SK-N-SH treated with all-trans-retinoic acid at 6 μM for 48 hours (cell line): ENCODE measurements around the gene IYD.

Experiments used
- ATAC-seq: fragments of 200-7000 bp; cut with Tn5 transposase; 3 replicates; pipeline ENCODE4 v1.9.1; 2020; ENCODE audit warnings: mild to moderate bottlenecking, moderate library complexity
- ARNTL ChIP-seq: fragments of 450-650 bp; formaldehyde crosslinking; IDR thresholded peaks from 2 replicates; pipeline ENCODE4 v1.5.0; 2020; ENCODE audit warnings: low read depth, mild to moderate bottlenecking, moderate library complexity, borderline replicate concordance
- BACH2 ChIP-seq: fragments of 250-450 bp; sonication (Bioruptor Pico); IDR thresholded peaks from 2 replicates; pipeline ENCODE4 v1.9.0; 2021; ENCODE audit warnings: mild to moderate bottlenecking, borderline replicate concordance
- CSRNP3 ChIP-seq: fragments of 250-450 bp; sonication (Bioruptor Pico); IDR thresholded peaks from 2 replicates; pipeline ENCODE4 v1.5.1; 2021; ENCODE audit warnings: mild to moderate bottlenecking, moderate library complexity
- ESRRG ChIP-seq: fragments of 250-450 bp; sonication (Bioruptor Pico); IDR thresholded peaks from 2 replicates; pipeline ENCODE4 v1.6.1; 2021; ENCODE audit warnings: mild to moderate bottlenecking
- GLIS3 ChIP-seq: fragments of 250-450 bp; sonication (Bioruptor Pico); IDR thresholded peaks from 2 replicates; pipeline ENCODE4 v1.5.0; 2020; ENCODE audit warnings: mild to moderate bottlenecking, moderate library complexity
- ISL1 ChIP-seq: fragments of 250-450 bp; sonication (Bioruptor Pico); IDR thresholded peaks from 2 replicates; pipeline ENCODE4 v2.1.2; 2022; ENCODE audit warnings: mild to moderate bottlenecking, moderate library complexity
- OSR1 ChIP-seq: fragments of 250-450 bp; sonication (Bioruptor Pico); IDR thresholded peaks from 2 replicates; pipeline ENCODE4 v1.8.0; 2022; ENCODE audit warnings: moderate library complexity, mild to moderate bottlenecking, inconsistent platforms
- POU6F1 ChIP-seq: fragments of 250-450 bp; sonication (Bioruptor Pico); IDR thresholded peaks from 2 replicates; pipeline ENCODE4 v1.8.0; 2021; ENCODE audit warnings: low read depth, mild to moderate bottlenecking, moderate library complexity, borderline replicate concordance
- PPARA ChIP-seq: fragments of 250-450 bp; sonication (Bioruptor Pico); IDR thresholded peaks from 2 replicates; pipeline ENCODE4 v1.5.0; 2020; ENCODE audit warnings: mild to moderate bottlenecking, borderline replicate concordance
- SNAI2 ChIP-seq: fragments of 250-450 bp; sonication (Bioruptor Pico); IDR thresholded peaks from 2 replicates; pipeline ENCODE4 v1.5.0; 2020; ENCODE audit warnings: mild to moderate bottlenecking, moderate library complexity
- TCF4 ChIP-seq: fragments of 250-450 bp; sonication (Bioruptor Pico); IDR thresholded peaks from 2 replicates; pipeline ENCODE4 v1.8.0; 2021; ENCODE audit warnings: mild to moderate bottlenecking, moderate library complexity, borderline replicate concordance
- TOX ChIP-seq: fragments of 250-450 bp; sonication (Bioruptor Pico); IDR thresholded peaks from 2 replicates; pipeline ENCODE4 v1.8.0; 2021; ENCODE audit warnings: mild to moderate bottlenecking, moderate library complexity, borderline replicate concordance
- TSHZ2 ChIP-seq: fragments of 250-450 bp; sonication (Bioruptor Pico); IDR thresholded peaks from 2 replicates; pipeline ENCODE4 v1.5.0; 2020; ENCODE audit warnings: mild to moderate bottlenecking, moderate library complexity
- ZC3H10 ChIP-seq: fragments of 250-450 bp; sonication (Bioruptor Pico); IDR thresholded peaks from 2 replicates; pipeline ENCODE4 v1.5.1; 2021; ENCODE audit warnings: mild to moderate bottlenecking, moderate library complexity
- ZFP3 ChIP-seq: fragments of 250-450 bp; sonication (Bioruptor Pico); IDR thresholded peaks from 2 replicates; pipeline ENCODE4 v1.5.0; 2020; ENCODE audit warnings: mild to moderate bottlenecking, moderate library complexity
- ZFP30 ChIP-seq: fragments of 450-650 bp; formaldehyde crosslinking; IDR thresholded peaks from 2 replicates; pipeline ENCODE4 v1.5.0; 2022; ENCODE audit warnings: mild to moderate bottlenecking, moderate library complexity
- ZNF70 ChIP-seq: fragments of 450-650 bp; formaldehyde crosslinking; IDR thresholded peaks from 2 replicates; pipeline ENCODE4 v1.5.0; 2020; ENCODE audit warnings: mild to moderate bottlenecking, moderate library complexity
- ZNF8 ChIP-seq: fragments of 450-650 bp; formaldehyde crosslinking; IDR thresholded peaks from 2 replicates; pipeline ENCODE4 v1.5.0; 2020; ENCODE audit warnings: mild to moderate bottlenecking, moderate library complexity

Gene IYD

GRCh38 chr6:150336708-150337107 is 32.1 kb upstream of the IYD start:
- TF ChIP-seq SNAI2 (CRISPR knock-in tag) (no peak), TCF4 (CRISPR knock-in tag) (no peak), PPARA (CRISPR knock-in tag) (no peak), GLIS3 (no peak), CSRNP3 (no peak), ESRRG (CRISPR knock-in tag) (no peak), ZNF70 (no peak), ZC3H10 (CRISPR knock-in tag) (no peak), ZFP30 (CRISPR knock-in tag) (no peak)
- no peak for ATAC-seq

- no peak for TF ChIP-seq ESRRG (CRISPR knock-in tag)
- TF ChIP-seq ZC3H10 (CRISPR knock-in tag) = no peak
- ATAC-seq = no peak
Observed at GRCh38 chr6:150342126-150342525, 26.7 kb upstream of the IYD start.

- no peak for TF ChIP-seq TSHZ2
- TF ChIP-seq ZNF70 = no peak
- no peak for TF ChIP-seq ESRRG (CRISPR knock-in tag)
- TF ChIP-seq POU6F1 (CRISPR knock-in tag) = no peak
- no peak for TF ChIP-seq OSR1
- TF ChIP-seq ISL1 (CRISPR knock-in tag) = no peak
- no peak for ATAC-seq
Observed at GRCh38 chr6:150343434-150343833, 25.4 kb upstream of the IYD start.

- TF ChIP-seq TSHZ2 (no peak), OSR1 (no peak), BACH2 (CRISPR knock-in tag) (no peak), PPARA (CRISPR knock-in tag) (no peak), ZNF8 (CRISPR knock-in tag) (no peak), TCF4 (CRISPR knock-in tag) (no peak), CSRNP3 (no peak)
- no peak for ATAC-seq
Observed at GRCh38 chr6:150345781-150346180, 23.0 kb upstream of the IYD start.

- ATAC-seq = no peak
- no peak for TF ChIP-seq OSR1
- no peak for TF ChIP-seq POU6F1 (CRISPR knock-in tag)
- no peak for TF ChIP-seq ESRRG (CRISPR knock-in tag)
- TF ChIP-seq TSHZ2 = no peak
- no peak for TF ChIP-seq SNAI2 (CRISPR knock-in tag)
- no peak for TF ChIP-seq ZNF70
- TF ChIP-seq ZFP30 (CRISPR knock-in tag) = no peak
- TF ChIP-seq PPARA (CRISPR knock-in tag) = no peak
- TF ChIP-seq ZC3H10 (CRISPR knock-in tag) = no peak
- TF ChIP-seq BACH2 (CRISPR knock-in tag) = no peak
- TF ChIP-seq ISL1 (CRISPR knock-in tag) = no peak
- no peak for TF ChIP-seq ZFP3 (CRISPR knock-in tag)
- no peak for TF ChIP-seq TOX (CRISPR knock-in tag)
- TF ChIP-seq ARNTL = no peak
Observed at GRCh38 chr6:150346346-150346745, 22.5 kb upstream of the IYD start.
